ENCODE measurements around the gene SLC48A1. TPM values are rescaled to one million over a fixed set of nuclear protein-coding genes. Genes with fewer than 3 reads are reported as not detected.

The SLC48A1 gene
- total and polyA plus RNA-seq, 10 of the 15 experiments (the other 5 are each of a cell fraction or from before 2014, with no cell fraction given), result 1.1 to 4.9 (median 1.9) TPM

- no peak overlapping the region for H3K4me3 ChIP-seq
- ChIA-PET POLR2A (no interaction called here), SMC1A (ENCODE audit: uncharacterized antibody, unreplicated experiment) (interaction anchor here (3.8 kb wide), 1 partner anchor 11 kb away, joined by 20 read pairs; no protein-coding TSS in a partner anchor), RAD21 (ENCODE audit: unreplicated experiment) (no interaction called here), CTCF (interaction anchor here (1.4 to 5.4 kb wide), 4 partner anchors 12 to 37 kb away, joined by 5 to 71 read pairs (median 18); no protein-coding TSS in a partner anchor)
- BruUV-seq (replicated peaks), result no TSS peak
- H3K79me2 ChIP-seq (ENCODE audit: control insufficient read depth, insufficient read depth, low read length), result no peaks in the 10 kb centered on the region
- H3K36me3 ChIP-seq (ENCODE audit: control insufficient read depth in 2 of 2, insufficient read depth in 2 of 2, low read length in 1 of 2), result no peaks in the 10 kb centered on the region; a peak in 1 of 4 replicates
- 88% methylated on average over 8 of the region's 8 CpGs for WGBS (ENCODE audit: insufficient coverage, insufficient replicate concordance, low lambda C conversion rate, missing lambda C conversion rate)
- in situ Hi-C loops (cut with MboI) (no loop called here), intact Hi-C loops (cut with micrococcal nuclease; ENCODE audit: unreplicated experiment) (no loop called here)
- no peak overlapping the region for H3K9ac ChIP-seq (ENCODE audit: control insufficient read depth, insufficient read depth, low read length)
- no peaks in the 10 kb centered on the region for H4K20me1 ChIP-seq (ENCODE audit: control insufficient read depth, insufficient read depth)
- ATAC-seq (no peak), FAIRE-seq (no peak), DNase-seq (ENCODE audit: low read depth, low spot score) (no peak)
- H3K27ac ChIP-seq (ENCODE audit: control insufficient read depth, insufficient read depth), result no peak overlapping the region
- no peaks in the 10 kb centered on the region for H3K9me3 ChIP-seq (replicated peaks; ENCODE audit: control insufficient read depth, insufficient read depth, low read length)
- H3K27me3 ChIP-seq (replicated peaks in 1 of 2; ENCODE audit: control insufficient read depth in 2 of 2, insufficient read depth in 2 of 2, low read length in 1 of 2), result no peaks in the 10 kb centered on the region
- H3K4me1 ChIP-seq (ENCODE audit: control insufficient read depth, insufficient read depth, low read length), result peaks cover 18% of the 10 kb centered on the region
- H3K4me2 ChIP-seq (ENCODE audit: control insufficient read depth, insufficient read depth), result no peak overlapping the region
- H2AFZ ChIP-seq (ENCODE audit: control insufficient read depth, low read depth, low read length), result no peak overlapping the region
- TF ChIP-seq MTA3 (IDR thresholded peaks at IDR 0.05; ENCODE audit: borderline replicate concordance, low read length) (no peak), BRCA1 (IDR thresholded peaks at IDR 0.05; ENCODE audit: low read depth, low read length) (no peak), E4F1 (IDR thresholded peaks at IDR 0.05; ENCODE audit: borderline replicate concordance, partially characterized antibody) (no peak), ZBTB11 (CRISPR knock-in tag; IDR thresholded peaks at IDR 0.05) (no peak), ASH2L (IDR thresholded peaks at IDR 0.05; ENCODE audit: borderline replicate concordance, low read depth) (no peak), ESRRA (IDR thresholded peaks at IDR 0.05; ENCODE audit: low read length) (no peak), ZNF217 (IDR thresholded peaks at IDR 0.05) (no peak), ZNF24 (IDR thresholded peaks at IDR 0.05) (no peak), RFX5 (IDR thresholded peaks at IDR 0.05; ENCODE audit: low read depth, low read length) (no peak), BACH1 (IDR thresholded peaks at IDR 0.05; ENCODE audit: borderline replicate concordance) (no peak), ZBED1 (IDR thresholded peaks at IDR 0.05; ENCODE audit: borderline replicate concordance) (no peak), JUND (IDR thresholded peaks at IDR 0.05; ENCODE audit: low read depth, low read length) (no peak), PRDM15 (CRISPR knock-in tag; IDR thresholded peaks at IDR 0.05) (no peak), HDAC6 (IDR thresholded peaks at IDR 0.05; ENCODE audit: unreplicated experiment) (no peak), MYC (IDR thresholded peaks at IDR 0.05; ENCODE audit: insufficient read depth, insufficient read length, insufficient replicate concordance, low read length, severe bottlenecking) (no peak), EZH2 (IDR thresholded peaks at IDR 0.05; ENCODE audit: borderline replicate concordance, control insufficient read depth, low read depth, low read length) (no peak)
Observed at GRCh38 chr12:47730341-47730744, 42.7 kb upstream of the SLC48A1 start.
